GM21717 (cell line): ENCODE results near the gene MAP3K4.

Experiments
- ATAC-seq: cut with Tn5 transposase; IDR thresholded peaks from one replicate; pipeline ENCODE4 v1.9.1; 2021; ENCODE audit warnings: mild to moderate bottlenecking, moderate library complexity; ENCODE audit not compliant: unreplicated experiment

The MAP3K4 gene

DNA sequence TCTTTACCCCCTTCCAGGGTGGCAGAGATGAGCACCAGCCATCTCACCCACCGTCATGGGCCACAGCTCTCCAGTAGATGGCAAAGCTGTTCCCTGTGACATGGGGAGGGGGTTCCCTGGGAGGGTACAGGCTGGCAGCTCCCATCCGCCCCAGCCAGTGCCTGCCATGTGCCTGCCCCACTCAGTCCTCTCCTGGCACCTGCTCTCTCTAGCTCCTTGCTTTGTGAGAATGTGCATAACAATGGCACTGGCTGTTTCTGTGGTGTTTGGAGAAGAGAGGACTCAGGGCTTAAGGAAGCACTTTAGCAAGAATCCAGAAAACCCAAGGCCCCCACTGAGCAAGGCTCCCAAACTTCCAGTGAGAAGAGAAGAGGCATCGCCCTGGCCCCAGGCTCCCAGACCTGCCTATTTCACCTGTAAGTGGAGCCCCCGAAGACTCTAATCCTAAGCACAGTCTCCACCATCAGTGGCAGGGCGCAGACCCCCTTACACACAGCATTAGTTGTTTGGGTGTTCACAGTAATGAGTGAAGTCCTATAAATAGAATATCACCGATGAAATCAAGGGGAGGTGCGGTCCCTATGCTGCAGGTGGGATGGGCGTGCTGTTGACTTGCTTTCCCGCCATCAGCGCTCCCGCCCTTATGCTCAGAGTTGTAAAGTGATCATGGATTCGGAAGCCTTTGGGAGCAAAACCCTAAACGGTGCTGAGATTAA is 172.1 kb downstream of the MAP3K4 start:
- no peak for ATAC-seq

DNA sequence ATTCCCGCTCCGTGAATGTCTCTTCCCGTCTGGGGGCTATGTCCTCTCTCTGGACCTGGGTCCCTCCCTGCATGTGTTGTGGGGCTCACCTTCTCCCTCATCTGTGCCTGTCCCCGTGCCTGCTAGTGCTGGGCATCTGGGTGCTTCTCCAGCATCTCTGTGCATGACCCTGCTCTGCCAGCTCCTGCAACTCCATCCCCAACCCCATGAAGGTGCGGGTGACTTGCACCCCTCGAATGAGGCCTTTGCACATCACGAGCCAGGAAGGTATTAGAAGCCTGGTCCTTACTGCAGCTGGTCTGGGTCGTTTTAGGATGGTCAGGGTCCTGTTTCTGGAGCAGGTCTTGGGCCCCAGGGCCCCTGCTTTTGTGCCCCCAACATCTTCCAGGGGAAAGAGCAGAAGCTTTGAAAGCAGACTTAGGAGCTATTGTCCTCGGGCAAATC is 172.6 kb downstream of the MAP3K4 start:
- no peak for ATAC-seq

DNA sequence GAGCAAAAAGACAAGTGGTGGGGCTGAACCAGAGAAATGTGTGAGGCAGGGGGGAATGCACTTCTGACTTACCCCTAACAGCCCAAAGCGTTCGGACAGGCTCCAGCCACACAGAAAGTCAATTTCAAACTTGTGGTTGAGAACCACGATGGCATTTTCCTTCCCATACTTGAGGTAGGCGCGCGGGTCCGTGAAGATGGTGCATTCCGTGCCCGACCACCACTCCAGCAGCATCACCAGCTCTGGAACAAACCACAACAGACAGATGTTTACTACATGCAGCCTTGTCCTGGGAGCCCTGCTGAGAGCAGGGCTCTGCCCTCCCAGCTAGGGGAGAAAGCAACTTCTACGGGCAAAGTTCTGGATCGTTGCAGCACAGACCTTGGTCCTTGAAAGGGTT is 174.6 kb downstream of the MAP3K4 start:
- no peak for ATAC-seq

DNA sequence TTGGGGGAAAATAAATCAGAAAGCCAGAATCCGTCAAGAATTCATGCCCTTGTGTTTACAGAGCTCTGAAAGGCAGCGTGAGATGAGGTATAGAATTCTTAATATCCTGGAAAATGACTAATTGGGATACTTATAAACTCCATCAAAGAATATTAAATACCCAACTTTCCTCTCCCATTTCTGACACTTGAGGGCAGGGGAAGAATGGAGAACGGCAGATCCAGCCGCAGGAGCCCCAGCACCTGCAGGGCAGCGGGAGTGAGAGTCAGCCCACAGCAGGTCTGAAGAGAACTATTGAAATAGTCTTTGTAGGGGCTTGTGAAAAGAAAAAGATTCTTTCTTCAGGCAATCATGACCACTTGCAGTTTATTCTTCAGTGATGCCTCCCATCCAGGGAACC is 175.1 kb downstream of the MAP3K4 start:
- ATAC-seq, result no peak
